ENCODE data around the gene DNASE1. TPM values are rescaled to one million over a fixed set of nuclear protein-coding genes. Genes with fewer than 3 reads are reported as not detected.
A peak's percentile ranks its signal among the peaks of the same experiment; 100 is the strongest.

DNASE1 gene
- total and polyA plus RNA-seq, 9 of the 15 experiments (the other 6 are each of a cell fraction or from before 2014, with no cell fraction given) = 0.53 to 10.1 (median 5.9) TPM

- Histone ChIP-seq H3K4me3 (no peak overlapping the region), H4K20me1 (replicated peaks; ENCODE audit: control insufficient read depth, insufficient read depth, low read length) (peaks cover 20% of the 10 kb centered on the region), H3K4me1 (replicated peaks in 1 of 2; ENCODE audit: control insufficient read depth in 2 of 2, insufficient read depth in 2 of 2, low read length in 2 of 2) (peaks cover 12 to 22% of the 10 kb centered on the region in 2 experiments; a peak in 4 of 5 replicates), H3K36me3 (ENCODE audit: control insufficient read depth, insufficient read depth, low read length) (peaks cover 67% of the 10 kb centered on the region; the same call in 2 of the 3 replicates), H3K9ac (ENCODE audit: insufficient read depth in 1 of 2, low read depth in 2 of 2, low read length in 2 of 2) (peak overlapping the region in 1 of 2 experiments; percentile 78; a peak in 2 of 4 replicates), H3K4me2 (ENCODE audit: insufficient read depth, low read length) (no peak overlapping the region), H3K9me3 (replicated peaks; ENCODE audit: control insufficient read depth, insufficient read depth, low read depth, low read length) (no peaks in the 10 kb centered on the region), H3K9me1 (ENCODE audit: control insufficient read depth, insufficient read depth, low read length) (no peaks in the 10 kb centered on the region), H3K27ac (ENCODE audit: extremely low read depth, low read depth, low read length) (no peak overlapping the region), H3K27me3 (ENCODE audit: control insufficient read depth in 2 of 2, insufficient read depth in 2 of 2, low read length in 2 of 2) (no peaks in the 10 kb centered on the region), H3K79me2 (ENCODE audit: control insufficient read depth, insufficient read depth, low read length) (peaks cover 87% of the 10 kb centered on the region), H2AFZ (ENCODE audit: low read depth, low read length) (no peak overlapping the region)
- in situ Hi-C loops (cut with MboI) = no loop called here
- CTCF ChIA-PET (ENCODE audit: low intra/inter-chr PET ratio) = no interaction called here
- POLR2A ChIA-PET = interaction anchor here (1.0 to 1.2 kb wide), 2 partner anchors 13 to 18 kb away, joined by 4 to 7 read pairs; partner anchors contain the start of gene TRAP1
- ATAC-seq (no peak), FAIRE-seq (no peak), DNase-seq (ENCODE audit: extremely low read depth in 1 of 4, low spot score in 3 of 4) (no peak)
- intact Hi-C loops (cut with micrococcal nuclease) = no loop called here
- WGBS (ENCODE audit: insufficient coverage, low coverage, missing lambda C conversion rate) = 62% methylated on average over 4 of the region's 4 CpGs
- TF ChIP-seq ZNF41 (CRISPR knock-in tag; conservative IDR thresholded peaks at IDR 0.05) (no peak), SMAD3 (CRISPR knock-in tag; conservative IDR thresholded peaks at IDR 0.05) (no peak), ZNF77 (CRISPR knock-in tag; IDR thresholded peaks at IDR 0.05) (no peak), PHF8 (IDR thresholded peaks at IDR 0.05; ENCODE audit: borderline replicate concordance, low read length) (no peak), MTA1 (IDR thresholded peaks at IDR 0.05; ENCODE audit: borderline replicate concordance) (no peak), CBX2 (IDR thresholded peaks at IDR 0.05; ENCODE audit: insufficient read depth, low read length, poor library complexity, severe bottlenecking) (no peak), GATA2 (CRISPR knock-in tag; IDR thresholded peaks at IDR 0.05) (no peak), NCOR1 (IDR thresholded peaks at IDR 0.05) (no peak), KLF6 (CRISPR knock-in tag; IDR thresholded peaks at IDR 0.05; ENCODE audit: borderline replicate concordance) (no peak), PHB (CRISPR knock-in tag; IDR thresholded peaks at IDR 0.05) (no peak), ZNF140 (CRISPR knock-in tag; IDR thresholded peaks at IDR 0.05) (no peak), AFF4 (CRISPR knock-in tag; IDR thresholded peaks at IDR 0.05) (no peak), ZNF395 (CRISPR knock-in tag; IDR thresholded peaks at IDR 0.05) (no peak), ZBTB12 (CRISPR knock-in tag; IDR thresholded peaks at IDR 0.05) (no peak)
- BruUV-seq (replicated peaks) = no TSS peak
Measured at GRCh38 chr16:3698941-3699340, 44.5 kb downstream of the DNASE1 start.
